Stimulated activated CD4-positive, alpha-beta T cell treated with anti-CD3 and anti-CD28 coated beads, Interleukin-15, amount 100 ng/mL, for 48 hours (primary cell): ENCODE results near the gene SEC16B.

Source experiments
- DNase-seq, 2 donors: peaks; one replicate each; pipeline ENCODE4 v3.0.0-alpha.2; 2020; ENCODE audit warnings: low read depth in 2 of 2

Gene SEC16B

DNA sequence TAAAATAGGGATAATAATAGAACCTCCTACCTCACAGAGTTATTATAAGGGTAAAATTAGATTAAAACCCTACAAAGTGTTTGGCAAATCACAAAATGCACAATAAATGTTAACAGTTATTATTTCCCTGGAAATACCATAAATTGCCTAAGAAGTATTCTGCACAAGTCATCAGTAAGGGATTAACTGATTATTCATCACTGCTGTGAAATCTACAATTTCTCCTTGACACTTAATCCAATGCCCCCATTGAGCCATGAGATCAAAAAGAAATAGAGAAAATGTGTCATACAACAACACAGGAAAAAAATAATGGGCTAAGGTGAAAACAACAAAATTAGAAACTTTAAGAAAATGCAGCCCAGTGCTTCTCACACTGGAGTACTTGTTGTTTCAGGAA is 6.7 kb upstream of the SEC16B start:
- DNase-seq: no peak

DNA sequence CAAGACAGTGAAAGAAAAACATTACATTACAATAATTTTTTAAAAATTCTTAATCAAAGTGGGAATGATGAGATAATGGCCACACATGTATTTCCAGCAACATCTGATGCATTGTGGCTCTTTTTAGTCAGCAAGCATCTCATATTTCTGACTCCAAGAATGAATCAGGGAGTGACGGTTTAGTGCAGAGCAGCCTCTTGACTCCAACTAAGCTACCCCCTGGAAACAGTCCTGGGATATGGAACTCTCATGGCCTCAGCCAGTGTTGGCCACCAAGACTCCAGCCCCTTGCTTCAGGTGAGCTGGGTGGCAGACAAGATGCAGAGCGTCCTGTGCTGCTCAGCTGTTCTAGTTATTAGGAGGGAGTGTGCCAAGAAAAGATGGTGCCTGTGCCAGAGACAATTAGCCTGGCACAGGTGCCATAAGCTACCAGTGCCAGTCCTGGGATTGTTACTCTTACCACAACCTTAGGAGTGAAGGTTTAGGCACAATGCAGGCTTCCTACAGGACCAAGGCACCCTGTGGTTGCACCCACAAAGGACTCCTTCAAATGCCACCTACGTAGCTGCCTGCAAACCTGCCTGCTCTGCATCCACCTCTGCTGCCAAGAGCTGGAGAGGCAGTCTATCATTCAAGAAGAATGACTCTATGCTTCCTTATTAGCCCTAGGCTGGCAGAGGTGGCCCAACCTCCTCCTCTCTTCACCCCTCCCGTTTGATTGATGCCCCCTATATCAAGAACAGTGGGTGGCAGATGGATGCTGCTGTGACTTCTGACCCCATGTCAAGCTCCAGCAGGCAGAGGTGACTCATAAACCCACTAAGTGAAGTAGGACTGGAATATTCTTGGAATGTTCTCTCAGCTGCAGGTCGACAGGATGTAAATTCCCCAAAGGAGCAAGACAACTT is 6.0 kb upstream of the SEC16B start:
- DNase-seq: no peak

DNA sequence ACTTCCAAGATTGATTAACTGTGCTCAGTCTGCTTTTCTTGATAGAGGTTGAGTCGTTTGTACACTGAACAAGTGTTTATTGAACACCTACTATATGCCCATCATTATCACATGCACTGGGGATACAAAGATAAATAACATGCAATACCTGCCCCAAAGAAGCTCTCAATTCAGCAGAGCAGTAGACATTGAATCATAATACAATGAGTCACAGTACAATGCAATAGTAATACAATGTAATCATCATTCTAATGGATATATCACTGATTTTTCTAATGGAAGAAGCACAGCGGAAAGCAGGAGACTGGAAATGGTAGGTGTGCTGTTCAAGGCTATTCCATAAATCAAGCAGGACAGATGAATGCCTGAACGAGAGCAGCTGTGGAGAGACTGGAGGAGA is 3.7 kb upstream of the SEC16B start:
- no peak for DNase-seq

DNA sequence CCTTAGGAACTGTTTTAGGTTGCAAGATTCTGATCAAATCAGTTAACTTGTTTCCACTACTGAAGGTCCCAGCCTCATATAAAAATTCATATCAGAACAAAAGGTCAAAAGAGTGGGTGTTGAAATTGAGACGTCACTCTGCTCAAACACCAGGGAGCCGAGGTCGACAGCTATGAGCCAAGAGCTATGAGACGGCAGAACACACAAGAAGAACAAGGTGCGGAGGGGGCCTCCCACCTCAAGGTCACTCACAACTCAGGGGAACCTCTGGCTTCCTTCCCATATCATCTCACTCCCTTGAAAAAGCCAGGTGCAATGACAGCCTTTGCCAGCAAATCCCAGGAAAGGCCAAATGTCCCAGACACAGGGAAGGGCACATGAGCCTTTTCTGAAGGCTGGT is 749 bp downstream of the SEC16B start:
- DNase-seq: no peak

DNA sequence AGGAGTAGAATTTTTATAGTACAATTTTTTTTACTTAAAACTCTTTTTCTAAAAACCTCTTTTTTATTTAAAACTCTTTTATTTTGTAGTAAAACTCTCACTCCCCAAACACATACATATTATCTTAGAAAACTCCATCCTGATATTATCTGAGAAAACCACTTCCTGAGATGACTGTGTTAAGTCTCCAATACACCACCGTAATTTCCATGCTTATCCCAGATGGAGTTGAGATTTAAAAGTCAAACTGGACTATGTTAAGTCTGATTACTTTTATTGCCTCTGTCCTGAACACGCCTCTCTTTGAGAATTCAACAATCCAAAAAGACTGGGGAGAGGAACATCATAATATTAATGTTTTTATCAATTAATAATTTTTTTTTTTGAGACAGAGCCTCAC is 3.7 kb downstream of the SEC16B start:
- DNase-seq: no peak

DNA sequence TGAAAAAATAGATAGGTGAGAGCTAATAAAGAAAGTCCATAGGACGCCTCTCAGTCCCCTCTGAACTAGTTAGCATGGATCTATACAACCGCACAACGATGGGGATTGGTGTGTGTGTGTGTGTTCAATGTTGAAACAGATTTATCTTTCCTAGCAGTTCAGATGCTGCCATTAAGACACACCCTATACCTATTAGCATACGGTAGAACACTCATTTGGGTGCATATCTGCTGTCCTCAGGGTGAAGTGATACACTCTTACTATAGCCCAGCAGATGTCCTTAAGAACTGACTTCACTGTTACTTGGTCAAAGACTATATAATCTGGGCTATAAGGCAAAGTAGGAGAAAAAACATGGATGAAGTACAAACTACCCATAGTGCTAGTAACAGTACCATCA is 4.6 kb downstream of the SEC16B start:
- no peak for DNase-seq

DNA sequence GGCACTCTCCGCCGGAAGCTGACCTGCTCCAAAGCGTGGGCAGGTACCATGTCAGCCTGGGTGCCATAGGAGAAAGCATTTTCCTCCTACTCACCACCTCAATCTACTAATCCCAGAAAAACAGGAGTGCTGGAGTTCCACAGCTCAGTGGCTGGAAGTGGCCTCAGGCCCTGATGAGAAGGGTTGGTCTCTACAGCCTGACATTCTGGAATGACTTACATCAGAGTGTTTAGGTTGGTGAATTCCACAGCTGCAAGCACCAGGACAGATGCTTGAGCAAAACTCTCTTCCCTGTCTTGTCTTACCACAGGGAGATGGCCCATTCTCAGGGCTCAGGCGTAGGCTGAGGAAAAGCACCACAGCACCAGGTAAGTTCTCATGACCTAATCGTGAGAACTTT is 5.5 kb downstream of the SEC16B start:
- no peak for DNase-seq

DNA sequence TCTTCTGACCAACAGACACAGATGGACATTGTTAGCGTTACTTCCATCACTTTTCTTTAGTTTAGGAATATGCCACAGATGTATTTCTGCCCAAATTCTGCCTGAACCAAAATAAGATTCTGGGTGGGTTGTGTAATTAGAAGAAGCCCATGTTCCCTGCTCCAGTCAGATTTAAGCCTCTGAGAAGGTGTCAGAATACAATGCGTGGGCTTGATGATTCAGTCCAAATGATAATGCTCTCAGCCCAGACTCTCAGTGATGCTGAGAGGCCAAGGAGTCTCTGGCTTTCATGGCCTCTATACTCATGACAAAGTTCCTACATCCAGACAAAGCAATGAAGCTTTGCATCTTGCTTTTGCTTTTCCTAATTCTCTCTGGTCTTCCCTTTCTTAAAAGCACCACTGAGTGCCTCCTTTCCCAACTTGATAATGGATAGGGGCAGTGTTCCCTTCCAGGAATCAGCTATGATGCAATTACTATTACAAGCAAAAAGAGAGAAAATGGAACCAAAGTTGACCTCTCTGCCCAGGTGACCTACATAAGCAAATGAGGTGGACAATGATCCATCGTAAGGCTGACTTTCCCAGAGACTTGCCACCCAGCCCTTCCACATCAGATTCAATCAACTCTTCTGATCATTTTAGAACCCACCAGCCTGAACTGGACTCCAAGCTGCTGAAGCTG is 8.8 kb downstream of the SEC16B start:
- DNase-seq: no peak

DNA sequence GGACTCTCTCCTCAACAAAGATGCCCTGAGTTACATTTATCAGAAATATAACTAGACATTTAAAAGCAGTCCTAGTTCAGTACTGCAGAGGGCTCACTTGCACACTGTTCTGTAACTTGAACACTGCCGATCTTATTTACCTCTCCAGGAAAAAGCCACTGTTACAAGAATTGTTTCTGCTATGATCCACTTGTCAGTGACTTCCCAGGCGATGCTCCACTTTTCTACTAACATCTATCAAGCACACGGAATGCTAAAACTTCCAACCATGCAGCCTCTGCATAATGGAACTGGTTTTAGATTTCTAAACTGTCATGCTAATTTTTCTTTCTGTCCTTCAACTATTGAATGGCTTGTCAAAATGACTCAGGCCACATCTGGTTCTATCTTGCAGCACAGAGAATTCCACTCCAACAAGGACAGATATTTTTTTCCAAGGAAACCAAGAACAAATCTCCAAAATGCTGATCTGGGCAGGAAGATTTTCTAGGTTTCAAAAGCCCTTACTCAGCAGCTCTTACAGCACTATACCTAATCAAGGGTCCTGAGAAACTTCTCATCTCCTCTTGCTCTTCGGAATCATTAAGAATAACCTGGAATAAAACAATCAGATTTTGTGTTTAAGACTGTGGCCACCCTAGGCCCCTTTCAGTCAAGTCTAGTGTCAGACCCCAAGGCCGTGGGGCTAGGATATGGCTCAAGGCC is 9.9 kb downstream of the SEC16B start:
- no peak for DNase-seq

DNA sequence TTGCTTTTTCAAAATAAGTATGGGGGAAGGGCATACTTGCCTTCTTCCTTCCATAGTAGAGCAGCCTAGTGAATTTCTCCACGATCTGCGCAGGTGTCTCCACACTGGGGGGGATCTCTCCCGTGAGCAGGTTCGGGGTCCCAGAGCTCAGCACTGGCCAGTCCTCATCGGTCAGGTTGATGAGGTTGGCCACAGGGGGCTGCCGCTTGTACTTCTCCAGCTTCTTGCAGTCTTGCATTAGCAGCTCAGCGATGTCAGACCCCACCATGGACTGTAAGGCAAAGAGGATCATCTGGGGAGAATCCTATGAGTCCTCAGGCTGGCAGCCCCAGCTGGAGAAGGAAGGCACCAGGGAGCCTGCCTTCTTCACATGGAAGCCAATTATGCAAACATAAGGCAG is 11.8 kb downstream of the SEC16B start:
- no peak for DNase-seq

DNA sequence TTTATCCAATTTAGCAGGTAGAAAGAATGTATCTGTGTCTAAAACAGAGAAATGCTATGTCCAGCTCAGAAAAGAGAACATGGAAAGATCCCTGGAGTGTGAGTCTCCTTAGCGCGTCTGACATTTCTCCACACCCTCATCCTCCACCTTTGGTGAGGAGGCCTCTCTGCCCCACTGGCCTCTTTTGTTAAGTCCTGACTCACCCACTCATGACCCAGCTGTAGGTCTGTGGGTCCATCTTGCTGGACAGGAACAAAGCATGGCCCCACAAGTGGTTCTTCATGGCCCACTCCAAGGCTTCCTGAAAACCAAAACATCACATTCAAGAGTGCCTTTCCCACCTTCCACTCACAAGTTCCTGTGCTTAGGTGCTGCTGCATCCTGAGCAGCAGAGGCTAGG is 15.8 kb downstream of the SEC16B start:
- DNase-seq: no peak

DNA sequence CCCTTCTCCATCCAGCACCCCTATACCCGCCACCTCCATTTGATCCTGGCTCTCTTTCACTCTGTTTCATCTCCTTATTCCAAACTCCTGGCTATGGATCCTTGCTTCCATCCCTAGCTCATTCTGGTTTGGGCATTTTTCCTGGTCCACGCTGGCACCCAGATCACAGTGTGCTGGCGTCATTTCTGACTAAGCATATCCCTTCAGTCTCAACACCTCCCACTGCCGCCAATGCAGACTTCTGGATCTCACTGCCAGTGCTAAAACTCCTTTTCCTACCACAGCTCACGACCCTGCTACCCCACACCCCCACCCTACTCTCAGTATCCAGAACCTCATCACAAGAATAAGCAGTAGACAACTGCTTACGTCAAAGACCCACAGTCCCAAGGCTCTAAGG is 16.3 kb downstream of the SEC16B start:
- no peak for DNase-seq

DNA sequence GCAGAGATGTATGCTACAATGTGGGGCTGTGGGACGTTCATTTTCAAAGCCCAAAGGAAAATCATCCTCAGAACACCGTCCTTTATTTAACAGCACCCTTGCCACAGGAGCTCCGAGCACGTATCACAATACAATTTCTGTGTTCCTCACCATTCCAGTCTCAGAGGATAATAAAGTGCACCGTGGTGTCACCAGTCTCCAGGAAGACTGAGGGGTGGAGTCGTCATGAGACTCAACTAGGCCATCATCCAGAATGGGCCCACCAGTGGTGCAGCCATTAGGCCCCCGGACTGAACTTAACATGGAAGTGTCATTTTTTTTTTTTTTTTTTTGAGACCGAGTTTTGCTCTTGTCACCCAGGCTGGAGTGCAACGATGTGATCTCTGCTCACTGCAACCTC is 17.2 kb downstream of the SEC16B start:
- DNase-seq: no peak

DNA sequence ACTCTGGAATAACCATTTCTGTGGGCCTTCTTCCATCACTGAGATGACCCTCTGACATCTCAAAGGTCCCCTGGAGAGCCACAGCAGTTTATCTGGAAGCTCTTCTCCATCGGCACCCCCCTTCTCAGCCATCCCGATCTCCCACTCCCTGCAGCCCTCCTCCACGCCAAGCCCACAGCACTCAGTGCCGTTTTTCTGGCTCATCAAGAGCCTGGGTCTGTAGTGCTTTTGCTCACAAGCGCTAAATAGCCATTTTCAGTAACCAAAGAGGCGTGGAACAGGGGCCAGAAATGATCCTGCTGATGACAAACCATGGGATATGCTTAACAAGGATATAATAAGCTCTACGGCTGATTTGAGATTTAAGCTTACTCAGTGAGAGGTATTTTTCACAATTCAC is 17.6 kb downstream of the SEC16B start:
- DNase-seq: no peak

DNA sequence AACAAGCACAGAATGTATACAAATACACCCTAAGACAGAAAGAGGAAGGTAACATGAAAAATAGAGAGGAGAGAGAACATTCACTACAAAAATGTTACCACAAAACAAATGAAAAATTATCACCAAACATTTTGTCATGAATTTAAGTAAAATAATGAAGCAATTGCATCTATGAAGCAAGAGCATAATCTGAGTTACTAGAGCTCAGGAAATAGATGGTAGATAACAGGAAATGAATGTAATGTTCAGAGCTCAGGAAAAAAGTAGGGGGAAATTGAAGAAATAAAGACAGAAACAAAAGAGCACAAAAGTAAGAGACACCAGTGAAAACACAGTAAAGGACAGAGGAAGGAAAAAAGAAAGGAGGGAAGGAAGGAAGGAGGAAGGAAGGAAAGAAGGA is 19.4 kb downstream of the SEC16B start:
- no peak for DNase-seq

DNA sequence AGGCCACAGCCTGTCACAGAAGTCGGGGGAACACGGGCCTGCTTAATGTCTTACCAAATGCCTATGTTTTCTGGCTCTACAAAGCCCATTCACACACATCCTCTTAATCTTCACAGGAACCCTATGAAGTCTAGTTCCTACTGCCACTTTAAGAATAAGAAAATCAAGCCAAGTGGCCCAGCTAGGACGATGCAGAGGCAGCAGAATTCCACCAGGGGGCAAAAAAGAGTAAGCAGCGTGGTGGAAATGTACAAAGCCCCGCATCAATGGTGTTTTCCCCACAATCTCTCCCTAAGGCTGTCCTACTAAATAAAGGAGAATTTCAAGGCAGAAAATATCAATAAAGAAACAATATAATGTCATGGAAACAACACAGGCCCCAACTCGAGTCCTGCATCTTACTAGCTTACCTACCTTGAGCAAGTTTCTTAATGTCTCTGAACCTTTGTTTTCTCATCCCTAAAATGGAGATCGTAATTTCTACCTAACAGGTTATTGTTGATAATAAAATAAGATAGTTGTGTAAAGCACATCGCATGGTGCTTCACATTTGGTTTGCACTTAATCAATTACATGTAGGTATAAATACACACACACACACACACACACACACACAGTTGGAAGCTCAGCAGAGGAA is 21.4 kb downstream of the SEC16B start:
- peak in 1 of 2 donors; percentile 6 for DNase-seq

DNA sequence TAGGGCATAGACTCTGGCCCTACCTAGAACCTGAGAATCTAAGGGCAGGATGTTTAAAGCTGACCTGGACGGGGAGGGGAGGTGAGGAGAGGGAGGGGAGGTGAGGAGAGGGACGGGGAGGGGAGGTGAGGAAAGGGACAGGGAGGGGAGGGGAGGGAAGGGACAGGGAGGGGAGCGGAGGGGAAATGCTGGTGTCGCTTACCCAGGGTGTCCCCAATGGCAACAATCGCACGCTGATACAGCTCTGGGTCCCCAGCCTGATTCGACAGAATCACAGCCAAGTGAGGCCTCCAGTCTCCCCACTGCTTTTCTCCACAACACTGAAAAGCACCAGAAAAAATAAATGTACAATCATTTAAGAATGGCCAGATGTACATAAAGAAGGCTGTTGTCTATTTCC is 22.2 kb downstream of the SEC16B start:
- no peak for DNase-seq

DNA sequence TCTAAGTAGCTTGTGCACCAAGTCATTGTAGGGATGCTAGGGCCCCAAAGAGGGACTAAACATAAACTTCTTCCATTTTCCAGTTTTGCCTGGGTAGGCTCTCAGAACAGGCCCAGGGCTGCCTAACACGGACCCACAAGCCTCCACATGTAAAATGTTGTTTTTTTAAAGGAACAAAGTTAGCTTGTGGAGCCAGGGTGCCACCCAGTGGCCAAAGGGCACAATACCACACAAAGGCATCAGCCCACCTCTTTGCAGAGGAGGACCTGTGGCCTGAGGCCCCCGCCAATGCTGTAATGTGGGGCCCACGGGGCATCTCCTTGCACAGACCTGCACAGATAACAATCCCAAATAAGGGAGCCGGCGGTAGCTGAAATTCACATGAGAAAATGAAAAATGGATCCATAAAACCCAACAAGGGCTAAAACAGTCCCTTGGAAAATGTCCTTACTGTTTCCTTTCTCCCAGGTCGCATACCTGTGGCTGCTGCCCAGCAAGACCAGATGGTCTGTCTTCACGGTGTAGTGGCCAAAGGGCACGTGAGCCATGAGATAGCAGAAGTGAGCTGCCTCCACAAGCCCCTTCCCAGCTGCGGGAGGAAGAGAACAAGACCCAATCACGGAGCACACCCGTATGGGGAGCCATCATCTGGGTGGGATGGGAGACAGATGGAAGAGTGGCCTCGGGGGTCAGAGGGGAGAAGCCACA is 23.8 kb downstream of the SEC16B start:
- DNase-seq: peak; percentile 10 to 16

DNA sequence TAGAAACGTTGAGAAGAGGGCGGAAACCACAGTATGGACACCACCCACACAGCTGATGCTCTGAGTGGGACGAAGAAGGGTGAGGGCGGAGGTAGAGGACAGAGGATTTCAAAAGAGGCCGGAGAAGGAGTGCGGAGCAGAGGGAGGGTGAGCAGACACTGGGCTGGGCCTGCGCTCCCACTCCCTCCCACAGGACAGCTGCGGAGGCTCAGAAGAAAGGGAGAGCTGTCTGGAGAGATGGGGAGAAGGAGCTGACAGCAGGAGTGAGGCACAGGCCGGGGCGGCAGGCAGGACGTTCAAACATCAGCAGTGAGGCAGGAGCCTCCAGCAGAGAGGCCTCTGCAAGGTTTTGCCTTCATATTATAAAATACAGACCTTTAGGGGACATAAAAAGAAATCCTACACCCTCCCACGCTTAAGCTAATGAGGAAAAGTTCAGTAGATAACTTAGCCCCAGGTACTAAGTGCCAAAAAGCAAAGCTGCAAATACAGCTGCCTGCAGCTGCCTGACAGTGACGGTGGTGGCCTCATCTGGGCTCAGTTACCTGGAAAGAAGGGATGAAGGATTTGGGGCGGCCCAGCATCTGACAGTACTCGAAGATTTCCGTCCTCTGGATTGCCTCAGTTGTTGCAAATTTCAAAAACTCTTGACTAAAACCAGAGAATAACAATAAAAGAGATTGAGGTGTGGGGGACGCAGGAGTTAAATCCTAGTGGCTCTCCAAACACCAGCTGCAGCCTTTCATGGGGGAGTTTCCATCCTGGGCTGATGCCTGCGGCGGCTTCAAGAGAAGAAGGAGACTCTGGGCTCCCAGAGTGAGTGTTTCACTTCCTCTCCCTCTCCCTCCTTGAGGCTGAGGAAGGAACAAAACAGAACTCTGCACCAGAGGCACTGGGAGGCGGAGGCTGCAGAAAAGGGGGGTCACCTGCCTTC is 25.6 kb downstream of the SEC16B start:
- DNase-seq: no peak

DNA sequence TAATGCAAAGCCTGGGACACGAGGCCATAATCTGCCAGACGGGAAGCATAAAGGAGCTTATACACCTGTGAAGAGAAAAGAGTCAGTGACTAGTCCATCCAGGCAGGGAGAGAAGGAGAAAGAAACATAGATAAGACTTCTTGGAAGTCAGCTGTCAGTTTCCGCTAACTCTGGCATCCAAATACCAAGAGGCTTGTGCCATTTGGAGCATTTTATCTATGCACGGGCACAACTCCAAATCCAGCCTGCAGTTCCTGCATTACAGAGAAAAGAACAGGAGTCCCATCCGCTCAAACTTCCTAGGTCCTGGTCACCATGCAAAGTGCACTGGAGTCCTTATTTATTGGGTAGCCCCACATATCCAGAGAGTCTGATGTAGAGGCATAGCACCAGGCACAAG is 27.9 kb downstream of the SEC16B start:
- no peak for DNase-seq

DNA sequence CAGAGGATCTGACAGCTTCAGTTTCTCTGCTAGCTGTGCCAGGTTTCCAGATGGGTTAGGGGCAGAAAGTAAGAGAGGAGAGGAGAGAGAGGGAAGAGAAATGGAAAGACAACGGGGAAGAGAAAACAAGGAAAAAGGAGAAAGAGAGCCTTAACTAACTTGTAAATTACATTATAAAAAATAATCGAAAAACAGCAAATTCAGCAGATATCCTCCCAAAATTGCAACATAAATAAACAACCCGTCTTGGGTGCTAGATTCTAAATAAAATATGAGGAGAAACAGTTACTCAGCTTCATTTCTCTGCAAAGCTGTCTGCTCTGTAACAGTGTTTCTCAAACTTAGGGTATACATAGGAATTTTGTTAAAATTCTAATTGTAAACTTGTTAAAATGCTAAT is 29.2 kb downstream of the SEC16B start:
- DNase-seq: no peak
